ENCODE data around the gene ALPI. TPM values are rescaled to one million over a fixed set of nuclear protein-coding genes. Genes with fewer than 3 reads are reported as not detected.

ALPI gene
- total and polyA plus RNA-seq, 12 donors = not detected

DNA sequence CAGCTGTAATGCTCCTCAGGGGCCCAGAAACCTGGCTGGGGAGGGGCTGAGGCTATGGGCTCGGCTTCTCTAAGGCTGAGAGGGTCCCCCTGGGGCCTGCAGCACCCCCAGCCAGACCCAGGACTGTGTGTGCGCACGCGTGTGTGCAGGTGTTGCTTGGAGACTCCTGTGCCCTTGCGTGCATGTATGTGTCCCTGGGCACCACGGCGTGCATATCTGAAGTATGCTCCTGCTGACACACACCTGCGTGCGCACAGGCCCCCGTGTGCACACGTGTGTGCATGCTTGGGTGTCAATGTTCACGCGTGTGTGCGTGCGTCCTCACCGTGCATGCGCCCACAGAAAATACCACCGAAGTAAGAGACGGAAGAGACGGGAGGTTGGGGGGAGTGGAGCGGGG lies 46.6 kb downstream of the ALPI start:
- peak overlapping the region in 1 of 10 donors; percentile 45 for H3K4me3 ChIP-seq
- DNase-seq (no peak), ATAC-seq (peak in 2 of 8 donors; percentile 7 to 15)
- intact Hi-C loops (cut with DNase I) = no loop called here
- TF ChIP-seq, protein P1, sequence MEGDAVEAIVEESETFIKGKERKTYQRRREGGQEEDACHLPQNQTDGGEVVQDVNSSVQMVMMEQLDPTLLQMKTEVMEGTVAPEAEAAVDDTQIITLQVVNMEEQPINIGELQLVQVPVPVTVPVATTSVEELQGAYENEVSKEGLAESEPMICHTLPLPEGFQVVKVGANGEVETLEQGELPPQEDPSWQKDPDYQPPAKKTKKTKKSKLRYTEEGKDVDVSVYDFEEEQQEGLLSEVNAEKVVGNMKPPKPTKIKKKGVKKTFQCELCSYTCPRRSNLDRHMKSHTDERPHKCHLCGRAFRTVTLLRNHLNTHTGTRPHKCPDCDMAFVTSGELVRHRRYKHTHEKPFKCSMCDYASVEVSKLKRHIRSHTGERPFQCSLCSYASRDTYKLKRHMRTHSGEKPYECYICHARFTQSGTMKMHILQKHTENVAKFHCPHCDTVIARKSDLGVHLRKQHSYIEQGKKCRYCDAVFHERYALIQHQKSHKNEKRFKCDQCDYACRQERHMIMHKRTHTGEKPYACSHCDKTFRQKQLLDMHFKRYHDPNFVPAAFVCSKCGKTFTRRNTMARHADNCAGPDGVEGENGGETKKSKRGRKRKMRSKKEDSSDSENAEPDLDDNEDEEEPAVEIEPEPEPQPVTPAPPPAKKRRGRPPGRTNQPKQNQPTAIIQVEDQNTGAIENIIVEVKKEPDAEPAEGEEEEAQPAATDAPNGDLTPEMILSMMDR (IDR thresholded peaks at IDR 0.05) = no peak
- H3K36me3 ChIP-seq = no peaks in the 10 kb centered on the region
- 40% methylated on average over 20 to 21 of the region's 21 CpGs for WGBS, 2 donors
- peaks cover 3 to 20% (median 9%) of the 10 kb centered on the region in 9 donors for H3K4me1 ChIP-seq
- no peaks in the 10 kb centered on the region for H3K9me3 ChIP-seq
- H3K27ac ChIP-seq = no peak overlapping the region
- peaks cover 6 to 59% (median 31%) of the 10 kb centered on the region in 7 donors for H3K27me3 ChIP-seq

DNA sequence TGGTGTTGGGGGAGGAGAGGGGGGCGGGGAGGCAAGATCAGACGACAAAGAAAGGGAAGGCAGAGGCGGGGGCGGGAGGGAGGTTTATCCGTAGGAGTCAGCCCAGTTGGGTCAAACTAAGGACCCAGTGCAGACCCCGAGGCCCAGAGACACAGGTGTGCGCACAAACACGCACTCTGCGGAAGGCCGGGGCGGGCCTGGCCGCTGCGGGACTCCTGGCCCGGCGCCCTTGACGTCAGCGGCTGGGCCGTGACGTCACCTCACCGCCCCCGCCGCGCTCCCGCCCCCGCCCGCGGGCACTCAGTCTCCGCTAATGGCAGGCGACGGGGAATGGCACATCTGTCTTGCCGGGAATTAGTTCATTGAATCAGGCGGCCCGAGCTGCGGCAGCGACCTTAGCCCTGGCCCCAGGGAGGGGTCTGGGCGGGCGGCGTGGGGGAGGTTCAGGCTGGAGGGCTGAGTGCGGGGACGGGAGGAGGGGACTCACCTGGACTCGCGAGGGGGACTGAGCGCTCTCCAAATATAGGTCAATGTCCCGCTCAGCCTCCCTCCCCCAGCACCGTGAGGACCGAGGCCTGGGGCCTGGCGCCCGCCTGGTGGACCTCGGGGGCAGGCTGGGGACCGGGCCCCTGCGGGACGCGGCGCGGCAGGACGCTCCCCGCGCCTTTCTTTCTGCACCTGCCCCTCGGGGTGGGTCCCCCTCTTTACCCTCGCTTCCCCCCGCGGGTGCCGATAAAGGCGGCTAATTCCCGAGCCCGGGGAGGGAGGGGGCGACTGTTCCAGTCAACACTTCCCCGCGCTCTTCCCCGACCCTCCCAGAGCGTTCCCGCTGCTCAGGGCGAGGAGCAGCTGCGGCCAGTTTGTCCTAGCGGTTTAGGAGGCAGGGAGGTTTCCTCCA lies 47.2 kb downstream of the ALPI start:
- no peaks in the 10 kb centered on the region for H3K36me3 ChIP-seq
- 1 to 4% methylated on average over 72 to 75 of the region's 75 CpGs for WGBS, 2 donors
- TF ChIP-seq, protein P1 (IDR thresholded peaks at IDR 0.05) = no peak
- peaks cover 3 to 20% (median 9%) of the 10 kb centered on the region in 9 donors for H3K4me1 ChIP-seq
- peak overlapping the region in 3 of 10 donors; percentile 22 to 40 (median 36) for H3K27ac ChIP-seq
- ATAC-seq (peak; percentile 40 to 79 (median 64)), DNase-seq (peak; percentile 29 to 44)
- H3K27me3 ChIP-seq = peaks cover 6 to 59% (median 33%) of the 10 kb centered on the region in 7 donors
- peak overlapping the region in 9 of 10 donors; percentile 43 to 60 (median 48) for H3K4me3 ChIP-seq
- no peaks in the 10 kb centered on the region for H3K9me3 ChIP-seq
- intact Hi-C loops (cut with DNase I) = no loop called here

DNA sequence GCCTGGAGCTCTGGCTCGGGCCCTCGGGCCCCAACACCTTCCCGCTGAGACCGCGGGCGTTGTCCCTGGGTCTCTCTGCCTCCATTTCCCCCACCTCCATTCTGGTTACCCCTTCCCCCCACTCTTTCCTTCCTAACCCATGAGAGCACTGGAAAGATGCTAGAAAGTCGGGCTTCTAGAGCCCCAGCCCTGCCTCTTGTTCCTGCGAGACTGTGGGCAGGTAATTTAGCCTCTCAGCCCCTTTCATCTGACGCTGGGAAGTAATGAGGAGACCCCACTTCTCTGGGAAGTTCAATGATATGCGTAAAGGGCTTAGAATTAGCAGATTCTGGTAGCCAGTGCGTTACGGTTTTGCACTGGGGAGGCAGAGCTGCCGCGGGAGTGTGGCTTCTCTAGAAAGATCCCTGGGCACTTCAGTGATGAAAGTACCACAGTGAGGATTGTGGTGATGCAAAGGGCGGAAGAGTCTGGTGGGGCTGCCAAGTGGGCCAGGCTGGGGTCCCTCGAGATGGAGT lies 47.9 kb downstream of the ALPI start:
- intact Hi-C loops (cut with DNase I) = no loop called here
- no peak for DNase-seq
- Histone ChIP-seq H3K27ac (peak overlapping the region in 1 of 10 donors; percentile 22), H3K9me3 (no peaks in the 10 kb centered on the region), H3K4me1 (peaks cover 3 to 20% (median 9%) of the 10 kb centered on the region in 9 donors), H3K4me3 (peak overlapping the region in 7 of 10 donors; percentile 44 to 60 (median 50)), H3K36me3 (no peaks in the 10 kb centered on the region), H3K27me3 (peaks cover 6 to 59% (median 37%) of the 10 kb centered on the region in 7 donors)
- TF ChIP-seq, protein P1 (IDR thresholded peaks at IDR 0.05) = no peak
- ATAC-seq = no peak
- 29 to 30% methylated on average over 16 of the region's 16 CpGs for WGBS, 2 donors

DNA sequence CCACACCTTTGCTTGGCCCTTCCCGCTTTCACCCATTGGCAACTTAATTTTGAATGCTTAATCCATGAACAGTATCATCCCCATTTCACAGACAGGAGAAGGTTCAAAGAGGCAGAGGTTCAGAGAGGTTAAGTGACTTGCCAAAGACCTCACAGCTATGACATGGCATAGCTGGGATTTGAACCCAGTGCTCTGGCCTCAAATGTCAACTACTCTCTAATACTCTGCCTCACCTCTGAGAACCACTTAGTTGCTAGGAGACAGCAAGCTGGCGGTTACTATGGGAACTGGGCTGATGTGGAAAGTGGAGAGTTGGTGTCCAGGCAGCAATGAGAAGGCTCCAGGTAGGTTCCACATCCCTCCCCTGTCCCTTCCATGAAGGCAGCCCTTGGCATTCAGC lies 48.5 kb downstream of the ALPI start:
- DNase-seq = no peak
- ATAC-seq = no peak
- Histone ChIP-seq H3K9me3 (no peaks in the 10 kb centered on the region), H3K4me1 (peaks cover 3 to 20% (median 9%) of the 10 kb centered on the region in 9 donors), H3K27me3 (peaks cover 6 to 59% (median 37%) of the 10 kb centered on the region in 7 donors), H3K36me3 (no peaks in the 10 kb centered on the region), H3K4me3 (no peak overlapping the region), H3K27ac (no peak overlapping the region)
- 58 to 87% methylated on average over 2 of the region's 2 CpGs for WGBS, 2 donors
- TF ChIP-seq, protein P1 (IDR thresholded peaks at IDR 0.05) = no peak
- intact Hi-C loops (cut with DNase I) = no loop called here

Measured in heart right ventricle (tissue), 16 donors.